HG03460 (cell line): Measurements from ENCODE around the gene SRSF7.
"Not testable (repeated sequence)": the region's sequence is repeated elsewhere in the genome, so short reads cannot be mapped to it uniquely, and the experiment has no call there.

ENCODE experiments used
- ATAC-seq: cut with Tn5 transposase; IDR thresholded peaks from one replicate; pipeline ENCODE4 v1.9.1; 2021; ENCODE audit not compliant: unreplicated experiment

The SRSF7 gene

DNA sequence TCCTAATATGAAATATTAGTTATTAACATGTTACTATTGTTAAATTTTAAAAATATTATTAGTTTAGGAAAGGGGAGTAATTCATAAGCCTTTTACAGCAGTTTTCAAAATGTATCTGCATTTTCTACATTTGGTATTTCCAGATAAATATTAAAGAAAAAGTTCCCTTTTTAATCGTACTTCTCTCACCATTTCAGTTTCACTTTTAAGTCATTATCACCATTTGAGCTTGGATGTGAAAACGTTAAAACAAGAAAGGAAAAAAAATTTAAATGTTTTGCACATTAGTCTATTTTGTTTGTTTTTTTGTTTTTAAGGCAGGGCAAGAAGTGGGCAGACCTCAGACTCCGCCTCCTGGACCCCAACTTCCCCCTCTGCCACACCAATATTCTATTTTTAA is 3.3 kb upstream of the SRSF7 start:
- no peak for ATAC-seq

DNA sequence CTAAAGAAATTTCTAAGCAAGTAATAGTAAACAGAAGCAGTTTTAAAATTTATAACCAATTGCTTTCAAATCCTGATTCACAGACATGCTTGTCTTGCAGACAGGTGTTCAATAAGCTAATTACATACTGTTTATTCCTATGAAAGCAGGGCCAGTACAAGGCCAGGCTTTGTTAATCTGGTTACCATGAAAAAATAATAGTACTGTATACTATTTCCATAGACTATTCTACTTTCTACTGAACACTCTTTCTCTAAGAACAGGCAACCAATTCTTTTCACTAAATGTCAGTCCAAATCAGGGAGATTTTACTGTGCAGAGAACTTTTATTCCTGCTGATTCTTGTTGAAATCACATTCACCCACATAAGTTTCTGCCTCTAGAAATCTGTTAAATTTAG is 2.9 kb upstream of the SRSF7 start:
- no peak for ATAC-seq

DNA sequence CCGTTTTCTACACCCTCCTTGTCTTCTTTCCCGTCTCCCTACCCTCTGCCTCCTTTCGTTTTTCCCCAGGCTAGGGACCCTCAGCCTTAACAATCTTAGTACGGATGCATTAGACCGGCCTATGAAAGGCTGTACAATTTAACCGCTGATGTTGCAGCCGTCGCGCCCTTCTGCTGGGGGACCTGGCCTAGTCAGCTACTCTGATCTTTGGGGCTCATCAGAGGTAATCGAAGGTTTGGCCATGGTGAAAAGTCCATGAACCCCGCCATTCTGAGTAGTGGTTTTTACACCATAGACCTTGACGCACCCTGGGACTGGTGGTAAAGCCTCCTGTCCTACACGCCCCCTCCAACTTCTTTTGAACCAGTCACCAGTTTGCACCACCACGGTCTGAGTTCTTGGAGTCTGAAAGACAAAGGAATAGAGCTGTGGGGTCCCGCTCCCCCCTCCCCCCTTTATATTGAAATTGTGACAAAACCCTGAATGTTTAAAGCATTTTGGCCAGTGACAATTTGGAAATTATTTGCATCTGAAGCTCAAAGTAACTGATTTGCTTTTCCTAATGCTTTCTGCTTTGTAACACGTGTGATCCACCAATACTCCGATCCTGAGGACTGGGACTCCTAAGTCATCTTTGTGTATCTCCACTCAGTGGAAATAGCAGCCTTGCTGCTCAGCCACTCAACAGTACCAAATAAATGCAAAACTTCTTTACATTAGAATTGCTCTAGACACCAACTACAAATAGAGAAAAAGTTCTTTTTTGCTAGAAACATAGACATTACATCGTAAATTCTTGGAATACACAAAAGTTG is 642 bp upstream of the SRSF7 start:
- peak; percentile 30 for ATAC-seq

DNA sequence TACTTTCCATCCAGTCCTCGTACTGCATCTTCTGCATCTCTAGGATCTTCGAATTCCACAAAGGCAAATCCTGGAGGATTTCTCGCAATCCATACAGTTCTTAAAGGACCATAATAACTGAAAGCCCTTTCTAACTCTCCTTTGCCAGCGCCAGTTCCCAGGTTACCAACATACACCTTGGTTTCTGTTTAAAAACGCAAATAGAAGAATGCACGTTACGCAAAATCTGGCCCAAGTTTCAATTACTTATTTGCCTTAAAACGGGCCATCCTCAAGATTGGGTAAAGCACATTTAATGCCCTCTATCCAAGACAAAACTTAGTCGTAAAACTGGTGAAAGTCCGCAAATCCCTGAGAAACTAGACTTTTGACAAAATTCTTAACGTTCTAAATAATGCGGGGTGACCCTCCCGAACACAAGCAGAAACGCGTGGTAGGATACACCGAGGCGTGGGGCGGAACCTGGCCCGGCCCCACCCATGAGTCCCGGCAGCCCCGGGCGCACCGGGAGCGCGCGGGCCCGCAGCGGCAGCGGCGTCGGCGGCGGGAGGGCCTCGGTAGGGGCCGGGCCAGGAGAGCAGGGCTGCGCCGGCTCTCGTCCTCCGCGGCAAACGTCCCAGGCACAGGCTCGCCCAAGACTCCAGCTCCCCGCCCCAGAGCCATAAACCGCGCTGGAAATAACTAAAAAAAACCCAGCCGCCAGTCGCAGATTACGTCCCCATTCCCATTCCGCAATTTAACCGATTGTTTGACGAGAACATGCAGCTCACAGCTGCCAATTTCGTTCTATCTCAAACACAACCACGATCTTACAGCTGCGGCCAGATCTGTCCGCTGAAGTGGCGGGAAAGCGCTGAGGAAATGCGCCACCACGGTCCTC is 910 bp downstream of the SRSF7 start:
- peak; percentile 37 for ATAC-seq

DNA sequence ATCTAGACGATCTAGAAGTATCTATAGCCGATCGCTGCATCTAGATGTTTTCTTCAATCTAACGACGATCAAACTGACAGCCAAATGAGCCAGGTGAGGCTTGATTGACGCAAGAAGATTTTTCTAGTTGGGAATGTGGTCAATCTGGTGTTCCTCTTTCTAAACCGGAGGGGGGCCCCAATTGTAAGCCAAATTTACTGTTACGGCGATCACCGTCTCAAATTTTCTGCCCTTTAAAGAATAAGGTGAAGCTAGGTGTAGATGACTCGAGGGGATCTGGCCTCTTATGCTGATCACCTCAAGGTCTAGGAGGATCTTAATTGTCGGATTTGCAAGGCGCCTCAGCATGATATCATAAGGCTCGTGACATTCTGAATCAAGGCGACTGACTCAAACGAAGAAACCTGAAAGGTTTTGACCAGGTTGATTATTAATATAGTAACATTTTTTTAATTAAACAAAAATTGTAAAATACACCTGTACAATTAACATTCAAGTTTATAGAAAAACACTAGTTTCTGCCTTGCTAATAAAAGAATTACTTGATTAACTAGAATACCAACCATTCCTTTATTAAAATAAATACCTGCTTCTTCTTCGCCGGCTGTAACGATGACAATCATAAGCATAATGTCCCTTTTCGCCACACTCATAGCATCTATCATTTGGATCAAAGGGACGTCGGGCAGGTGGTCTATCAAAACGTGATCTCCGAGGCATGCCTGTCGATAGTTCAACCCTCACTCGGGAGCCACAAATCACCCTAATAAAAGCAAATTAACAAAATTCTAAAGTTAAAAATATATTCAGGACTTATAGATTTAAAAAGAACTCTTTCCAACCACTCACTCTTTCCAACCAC is 2.0 kb downstream of the SRSF7 start:
- ATAC-seq, result no peak

DNA sequence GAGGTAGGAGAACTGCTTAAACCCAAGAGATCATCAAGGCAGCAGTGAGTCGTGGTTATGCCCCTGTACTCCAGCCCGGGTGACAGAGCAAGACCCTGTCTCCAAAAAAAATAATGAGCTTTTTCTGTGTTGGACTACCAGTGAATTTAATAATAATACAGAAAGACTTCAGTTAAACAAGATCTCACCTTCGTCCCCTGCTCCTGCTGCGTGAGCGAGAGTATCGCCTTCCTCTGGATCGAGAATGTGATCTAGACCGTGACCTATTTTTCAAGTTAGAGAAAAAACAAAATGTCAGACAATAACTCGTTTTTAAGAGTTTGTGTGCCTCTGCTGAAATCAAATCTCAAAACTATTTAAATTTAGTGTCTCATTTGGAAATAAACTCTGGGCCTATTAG is 2.8 kb downstream of the SRSF7 start:
- ATAC-seq, result no peak

DNA sequence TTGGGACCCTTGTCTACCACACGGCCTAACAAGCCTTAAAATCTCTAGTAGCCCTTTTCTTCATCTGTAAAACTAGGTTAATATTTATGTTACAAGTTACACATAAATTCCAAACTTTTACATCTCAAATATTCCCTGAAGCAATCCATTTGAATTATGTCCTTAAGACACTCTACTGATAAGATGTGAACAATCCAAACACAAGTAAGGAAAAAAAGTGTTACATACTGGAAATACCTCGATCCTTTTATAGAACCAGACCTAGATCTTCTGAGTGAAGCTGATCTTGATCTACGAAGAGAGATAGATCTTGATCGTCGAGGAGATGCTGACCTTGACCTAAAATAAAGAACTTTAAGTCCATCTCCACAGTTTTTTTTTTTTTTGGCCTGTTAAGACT is 3.3 kb downstream of the SRSF7 start:
- no peak for ATAC-seq

DNA sequence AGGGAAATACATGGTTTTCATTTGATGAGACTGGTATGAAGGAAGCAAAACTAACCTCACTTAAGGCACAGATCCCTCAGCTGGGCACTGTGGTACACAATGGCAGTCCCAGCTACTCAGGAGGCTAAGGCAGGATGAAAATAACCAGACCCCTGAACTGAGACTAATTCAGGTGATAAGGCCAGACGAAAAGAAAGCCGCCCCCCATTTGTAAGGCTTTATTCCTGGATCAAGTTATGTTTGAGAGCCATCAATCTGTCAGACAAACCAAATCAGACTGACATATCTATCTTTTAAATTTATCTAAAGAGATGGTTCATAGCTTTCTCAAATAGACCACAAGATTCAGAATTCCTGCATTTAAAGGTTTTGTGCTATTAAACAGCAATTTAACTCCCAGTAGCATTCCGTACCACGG is 4.1 kb downstream of the SRSF7 start:
- no peak for ATAC-seq

DNA sequence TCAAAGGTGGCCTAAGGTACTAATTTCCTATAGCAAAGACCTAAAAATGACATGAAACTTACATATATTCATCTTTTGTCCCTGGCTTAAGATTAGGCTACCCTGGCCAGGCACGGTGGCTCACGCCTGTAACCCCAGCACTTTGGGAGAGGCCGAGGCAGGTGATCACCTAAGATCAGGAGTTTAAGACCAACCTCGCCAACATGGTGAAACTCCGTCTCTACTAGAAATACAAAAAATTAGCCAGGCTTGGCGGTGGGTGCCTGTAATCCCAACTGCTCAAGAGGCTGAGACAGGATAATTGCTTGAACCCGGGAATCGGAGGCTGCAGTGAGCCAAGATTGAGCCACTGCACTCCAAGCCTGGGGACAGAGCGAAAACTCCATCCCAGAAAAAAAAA is 5.9 kb downstream of the SRSF7 start:
- ATAC-seq, result no peak

DNA sequence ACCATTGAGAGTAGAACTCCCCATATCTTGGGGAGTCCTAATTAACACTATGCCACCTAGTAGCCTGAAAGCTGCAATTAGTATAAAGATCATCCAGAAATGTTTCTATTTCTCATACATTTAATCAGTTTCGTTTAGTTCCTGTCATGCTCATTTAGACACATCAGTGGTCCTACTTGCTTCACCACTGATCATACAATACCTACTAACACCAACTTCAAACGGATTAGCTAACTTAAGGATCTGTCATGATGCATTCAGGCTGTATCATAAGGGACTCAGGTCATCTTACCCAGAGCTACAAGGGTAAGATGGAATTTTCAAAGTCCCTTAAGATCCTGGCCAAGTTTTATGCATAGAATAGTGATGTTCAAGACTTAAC is 6.8 kb downstream of the SRSF7 start:
- no peak for ATAC-seq

DNA sequence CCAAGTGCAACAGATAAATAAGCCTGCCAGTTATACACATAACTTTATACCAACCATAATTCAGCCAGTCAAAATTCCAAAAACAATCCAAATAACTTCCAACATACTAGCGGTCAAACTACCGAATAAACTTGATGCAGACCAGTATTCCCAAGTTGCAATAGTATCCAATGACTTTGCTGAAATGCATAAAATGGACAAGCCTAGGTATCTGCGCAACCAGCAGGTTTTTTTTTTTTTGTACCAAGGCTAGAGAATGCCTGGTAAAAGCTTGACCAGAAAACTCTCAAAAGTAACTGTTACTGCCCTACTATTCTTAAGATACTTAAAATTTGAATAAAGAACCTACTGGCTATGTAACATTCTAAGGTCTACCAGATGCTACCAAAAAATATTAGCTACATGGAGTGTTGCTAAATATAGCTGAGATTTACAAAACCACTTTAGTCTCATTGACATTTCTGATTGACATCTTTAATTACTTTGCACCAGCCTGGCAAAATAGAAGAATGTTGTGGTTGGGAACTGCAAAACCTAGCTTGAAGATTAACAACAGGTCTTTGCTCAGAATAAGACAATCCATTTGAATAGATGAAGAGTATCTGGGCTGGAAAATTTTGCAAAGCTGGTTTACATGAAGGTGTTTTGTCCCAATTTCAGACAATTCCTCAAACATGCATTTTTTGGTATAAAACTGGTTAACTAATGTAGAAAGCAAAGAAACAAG is 7.3 kb downstream of the SRSF7 start:
- ATAC-seq, result no peak

DNA sequence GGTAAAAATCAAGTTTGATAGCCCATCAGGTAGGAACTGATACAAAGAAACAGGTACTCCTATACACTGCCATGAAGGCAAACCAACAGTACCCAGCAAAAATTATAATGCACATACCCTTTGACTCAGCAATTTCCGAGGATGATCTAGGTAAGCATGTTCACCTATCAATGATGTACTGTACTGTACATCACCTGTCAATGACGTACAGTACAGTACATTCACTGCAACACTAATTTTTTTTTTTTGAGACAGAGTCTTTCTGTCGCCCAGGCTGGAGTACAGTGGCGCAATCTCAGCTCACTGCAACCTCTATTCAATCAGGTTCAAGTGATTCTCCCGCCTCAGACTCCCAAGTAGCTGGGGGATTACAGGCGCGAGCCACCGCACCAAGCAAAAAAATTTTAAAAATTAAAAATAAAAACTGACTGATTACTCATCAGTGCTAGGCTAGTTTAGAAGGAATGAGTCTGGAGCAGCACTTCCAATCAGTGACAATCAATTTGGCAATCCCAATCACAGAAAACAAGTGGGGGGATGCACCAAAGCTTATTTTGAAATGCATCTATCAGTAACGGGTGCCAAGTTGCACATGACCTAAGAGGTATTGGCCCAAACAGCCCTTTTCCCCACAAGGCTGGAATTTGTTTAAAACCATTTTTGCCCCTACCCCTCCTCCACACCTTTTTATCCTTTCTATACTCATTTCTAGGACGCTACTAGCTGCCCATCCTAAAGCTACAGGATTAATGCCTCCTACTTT is 8.2 kb downstream of the SRSF7 start:
- ATAC-seq, result no peak

DNA sequence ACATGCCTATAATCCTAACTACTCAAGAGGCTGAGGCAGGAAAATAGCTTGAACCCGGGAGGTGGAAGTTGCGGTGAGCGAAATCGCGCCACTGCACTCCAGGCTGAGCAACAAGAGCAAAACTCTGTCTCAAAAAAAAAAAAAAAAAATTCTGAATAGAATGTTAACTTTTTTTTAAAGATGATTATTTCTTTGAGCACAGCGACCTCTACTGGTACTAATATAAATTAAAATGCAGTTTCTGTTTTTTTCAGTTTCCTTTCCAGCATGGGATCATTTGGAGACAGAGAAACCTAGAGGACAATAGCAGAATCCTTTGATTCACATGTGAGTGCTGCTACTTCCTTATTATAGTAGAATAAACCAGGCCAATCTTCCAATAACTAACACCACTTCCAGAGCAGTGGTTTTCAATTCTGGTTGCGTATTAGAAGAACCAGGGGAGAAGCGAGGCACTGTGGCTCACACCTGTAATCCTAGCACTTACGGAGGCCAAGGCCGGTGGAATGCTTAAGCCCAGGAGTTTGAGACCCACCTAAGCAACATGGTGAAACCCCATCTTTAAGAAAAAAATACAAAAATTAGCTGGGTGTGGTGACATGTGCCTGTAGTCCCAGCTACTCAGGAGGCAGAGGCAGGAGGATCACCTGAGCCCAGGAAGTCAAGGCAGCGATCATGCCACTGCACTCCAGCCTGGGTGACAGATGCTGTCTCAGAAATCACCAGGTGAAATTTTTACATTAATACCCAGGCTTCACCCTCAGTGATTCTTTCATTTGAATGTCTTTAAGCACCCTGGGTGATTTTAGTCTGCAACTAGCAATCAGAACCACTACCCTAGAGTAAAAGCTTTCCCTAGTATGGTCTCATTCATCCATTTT is 10.1 kb downstream of the SRSF7 start:
- ATAC-seq, result no peak

DNA sequence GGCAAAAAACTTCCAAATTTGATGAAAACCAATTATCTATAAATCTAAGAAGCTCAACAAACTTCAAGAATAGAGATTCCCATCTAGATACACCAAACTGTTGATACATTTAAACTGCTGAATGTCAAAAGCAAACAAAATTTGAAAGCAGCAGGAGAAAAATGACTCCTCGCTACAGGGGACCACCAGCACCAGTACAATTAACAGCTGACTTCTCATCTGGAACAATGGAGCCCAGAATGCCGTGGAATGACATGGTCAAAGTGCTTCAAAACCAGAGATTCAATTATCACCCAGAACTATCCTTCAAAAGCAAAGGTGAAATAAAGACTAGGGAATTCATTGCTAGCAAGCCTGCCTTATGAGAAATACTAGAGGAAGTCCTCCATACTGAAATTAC is 11.6 kb downstream of the SRSF7 start:
- ATAC-seq, result no peak

DNA sequence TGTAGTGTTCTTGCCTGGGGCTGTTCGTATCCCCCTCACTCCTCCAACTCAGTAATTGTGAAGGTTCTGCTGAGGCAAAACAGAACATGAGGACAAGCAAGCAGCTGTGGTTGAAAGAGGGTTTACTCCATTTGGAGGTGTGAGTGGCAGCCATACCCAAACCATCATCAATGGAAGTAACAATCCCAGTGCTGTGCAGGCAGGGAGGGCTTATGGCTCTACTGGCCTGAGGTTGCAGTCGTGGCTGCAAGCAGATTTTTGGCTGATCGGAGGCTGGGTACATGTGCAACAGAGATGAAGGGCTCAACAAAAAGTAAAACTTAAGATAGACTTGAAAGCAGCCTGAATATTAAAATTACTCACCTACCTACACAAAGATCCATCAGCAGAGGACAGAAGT is 13.2 kb downstream of the SRSF7 start:
- ATAC-seq, result no peak

DNA sequence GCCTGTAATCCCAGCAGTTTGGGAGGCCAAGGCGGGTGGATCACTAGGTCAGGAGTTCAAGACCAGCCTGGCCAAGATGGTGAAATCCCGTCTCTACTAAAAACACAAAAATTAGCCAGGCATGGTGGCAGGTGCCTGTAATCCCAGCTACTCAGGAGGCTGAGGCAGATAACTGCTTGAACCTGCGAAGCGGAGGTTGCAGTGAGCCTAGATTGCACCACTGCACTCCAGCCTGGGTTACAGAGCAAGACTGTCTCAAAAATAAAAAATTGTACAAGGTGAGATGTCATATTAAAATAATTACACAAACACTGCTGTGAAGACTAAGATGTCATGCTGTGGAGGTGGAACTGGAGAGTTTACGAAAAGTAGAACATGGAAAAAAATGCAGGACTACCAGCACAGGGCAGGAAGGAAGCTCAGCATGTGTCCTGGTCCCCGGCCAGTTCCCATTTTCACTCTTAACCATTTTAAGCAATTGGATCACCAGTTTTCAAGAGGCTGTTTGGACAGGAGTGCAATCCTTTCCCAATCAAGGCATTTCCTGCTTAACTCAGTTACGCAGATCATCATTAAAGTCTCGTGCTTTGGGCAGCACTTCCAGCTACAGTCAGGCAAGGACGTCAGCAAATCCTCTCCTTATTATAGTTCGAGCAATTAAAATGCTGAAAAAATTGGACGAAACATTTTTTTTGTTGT is 14.0 kb downstream of the SRSF7 start:
- ATAC-seq, result not testable (repeated sequence)

DNA sequence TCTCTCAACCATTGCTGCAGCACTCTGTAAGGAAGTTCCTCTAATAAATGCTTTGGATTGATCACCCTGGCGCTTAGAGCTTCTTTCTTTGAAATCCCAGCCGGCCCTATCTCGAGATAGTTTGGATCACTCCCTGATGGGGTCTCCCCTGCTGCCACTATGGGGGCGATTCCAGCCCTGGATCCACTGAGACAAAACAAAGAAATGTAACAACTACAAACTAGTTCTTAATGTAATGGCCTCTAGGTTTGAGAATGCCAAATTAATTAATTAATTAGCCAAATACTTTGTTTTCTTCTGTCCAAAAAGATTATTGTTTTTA is 15.2 kb downstream of the SRSF7 start:
- ATAC-seq, result no peak

DNA sequence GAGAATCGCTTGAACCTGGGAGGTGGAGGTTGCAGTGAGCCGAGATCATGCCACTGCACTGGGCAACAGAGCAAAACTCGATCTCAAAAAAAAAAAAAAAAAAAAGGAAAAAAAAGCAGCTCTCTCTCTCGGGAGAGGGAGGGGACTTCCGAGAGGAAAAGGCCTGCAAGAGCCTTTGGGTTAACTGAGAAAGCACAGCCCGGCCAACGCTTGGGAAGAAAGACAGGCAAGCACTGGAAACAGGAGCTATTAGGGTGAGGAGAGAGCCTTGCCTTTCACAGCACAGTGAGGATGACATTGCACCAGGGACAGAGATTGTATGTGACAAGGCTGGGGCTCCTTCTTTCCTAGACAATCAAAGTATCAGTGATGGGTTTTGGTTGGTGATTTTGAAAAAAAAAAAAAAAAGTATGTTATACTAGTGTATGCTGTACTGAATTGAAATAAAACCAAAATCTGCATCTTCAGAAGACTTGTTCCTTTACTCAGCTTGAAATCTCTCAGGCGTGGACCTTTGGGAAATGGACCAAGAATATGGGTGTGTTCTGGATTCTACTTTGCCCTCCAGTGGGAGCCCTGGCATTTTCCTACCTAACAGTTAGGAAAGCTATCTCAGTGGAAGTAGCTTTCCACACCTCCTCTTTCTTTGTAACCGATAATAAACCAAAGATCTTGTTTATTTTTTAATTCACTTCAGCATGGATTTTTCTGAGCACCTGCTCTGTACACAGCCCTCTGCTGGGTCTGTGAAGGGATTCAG is 16.7 kb downstream of the SRSF7 start:
- no peak for ATAC-seq
